Thyroid gland (tissue), 4 donors: Measurements from ENCODE around the gene ST6GALNAC3.

Experiments used
- CTCF ChIP-seq, 6 experiments: fragments of 200-600 bp in 3 of 6; fragments of 450-650 bp in 3 of 6; sonication (generic) in 3 of 6; IDR thresholded peaks; one replicate each; pipeline ENCODE4 v1.5.1; 2016 to 2019; ENCODE audit warnings: antibody characterized with exemption in 6 of 6, mild to moderate bottlenecking in 2 of 6, inconsistent platforms in 1 of 6, moderate library complexity in 1 of 6
- POLR2A ChIP-seq, 2 donors: fragments of 450-650 bp; IDR thresholded peaks; one replicate each; pipeline ENCODE4 v1.6.1; 2017; ENCODE audit warnings: antibody characterized with exemption in 2 of 2, mild to moderate bottlenecking in 2 of 2, moderate library complexity in 1 of 2

GRCh38 chr1:76298399-76298798, 223.9 kb downstream of the ST6GALNAC3 start:
- TF ChIP-seq CTCF (IDR thresholded peaks at IDR 0.05) (no peak), POLR2A (IDR thresholded peaks at IDR 0.05) (no peak)
